GM19324 (cell line): ENCODE data around the gene RFX2.
"Not testable (repeated sequence)": the region's sequence is repeated elsewhere in the genome, so short reads cannot be mapped to it uniquely, and the experiment has no call there.

ENCODE experiments used
- ATAC-seq: cut with Tn5 transposase; IDR thresholded peaks from one replicate; pipeline ENCODE4 v1.9.1; 2021; ENCODE audit warnings: mild to moderate bottlenecking, moderate library complexity; ENCODE audit not compliant: unreplicated experiment, low FRiP score

RFX2 gene

DNA sequence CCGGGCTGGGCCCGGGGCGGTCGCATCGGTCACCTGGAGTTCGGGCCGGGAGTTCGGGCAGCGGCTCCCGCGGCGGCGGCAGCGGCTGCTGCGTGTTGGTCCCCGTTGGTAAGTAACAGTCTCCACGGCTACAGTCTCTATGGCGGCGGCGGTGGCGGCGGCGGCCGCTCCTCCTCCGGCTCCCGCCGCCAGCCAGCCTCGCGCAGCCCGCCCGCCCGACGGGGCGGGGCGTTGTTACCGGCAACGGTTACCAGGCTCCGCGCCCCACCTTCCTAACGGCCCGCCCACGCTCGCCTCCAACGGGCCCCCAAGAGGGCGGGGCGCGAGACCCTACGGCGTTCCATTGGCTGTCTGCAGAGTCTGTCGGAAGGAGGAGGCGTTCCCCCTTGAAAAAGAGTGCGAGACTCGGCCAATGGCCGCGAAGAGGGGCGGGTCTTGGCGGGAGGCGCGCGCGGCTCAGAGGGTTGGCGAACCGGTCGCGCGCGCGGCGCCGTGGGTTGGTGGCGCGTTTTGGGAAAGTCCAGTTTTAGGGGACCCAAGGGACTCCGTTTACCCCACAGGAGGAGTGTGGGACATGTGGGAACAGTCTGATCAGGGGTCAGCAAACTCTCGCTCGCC, at the start of gene RFX2:
Gene RFX2, minus strand, starts transcription at position 141 of the 618 bp plus-strand sequence. CDS start 63,004 bp downstream, outside the sequence.
- peak; percentile 98 for ATAC-seq

DNA sequence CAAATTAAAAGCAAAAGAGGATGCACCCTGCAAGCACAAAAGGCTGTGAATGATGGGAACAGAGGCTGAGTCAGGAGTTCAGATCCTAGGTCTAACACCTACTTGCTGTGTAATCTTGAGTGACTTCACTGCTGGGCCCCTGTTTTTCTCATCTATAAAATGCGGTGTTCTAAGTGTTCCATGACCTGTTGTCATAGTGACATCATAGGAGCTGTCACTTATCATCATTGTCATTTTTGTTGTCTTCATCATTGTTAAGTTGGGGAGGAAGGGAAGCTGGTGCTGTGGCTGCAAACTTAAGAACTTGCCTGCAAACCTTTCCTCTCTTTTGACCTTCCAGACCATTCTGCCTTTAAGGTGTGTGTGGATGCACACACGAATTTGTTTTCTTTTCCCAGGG, 45.7 kb upstream of the RFX2 start:
- no peak for ATAC-seq

DNA sequence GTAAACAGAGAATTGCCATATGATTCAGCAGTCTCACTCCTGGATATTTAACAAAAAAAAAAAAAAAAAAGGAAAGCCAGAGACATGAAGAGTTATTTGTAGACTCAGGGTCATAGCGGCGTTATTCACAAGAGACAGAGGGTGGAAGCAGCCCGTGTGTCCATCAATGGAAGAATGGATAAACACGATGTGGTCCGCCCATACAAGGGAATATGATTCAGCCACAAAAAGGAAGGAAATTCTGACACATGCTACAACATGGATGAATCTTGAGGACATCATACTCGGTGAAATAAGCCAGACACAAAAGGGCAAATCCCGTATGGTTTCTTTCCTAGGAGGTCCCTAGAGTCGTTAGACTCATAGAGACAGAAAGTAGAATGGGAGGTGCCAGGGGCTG, 40.0 kb upstream of the RFX2 start:
- no peak for ATAC-seq

DNA sequence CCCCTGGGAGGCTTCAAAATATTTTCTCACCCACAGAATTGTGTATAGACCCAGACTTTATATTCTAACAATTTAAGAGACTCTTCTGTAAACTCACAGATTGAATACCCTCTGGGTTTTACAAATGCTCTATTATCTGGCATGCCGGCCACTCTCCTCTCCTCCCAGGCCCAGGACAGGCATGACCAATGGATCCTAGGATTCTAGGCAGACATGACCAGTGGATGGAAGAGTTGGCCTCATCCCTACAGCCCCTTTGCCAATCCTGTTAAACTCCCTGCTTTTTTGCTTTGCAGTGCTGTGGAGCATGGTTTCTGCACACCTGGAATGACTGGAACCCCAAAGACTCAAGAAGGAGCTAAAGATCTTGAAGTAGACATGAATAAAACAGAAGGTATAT, 30.9 kb upstream of the RFX2 start:
- no peak for ATAC-seq

DNA sequence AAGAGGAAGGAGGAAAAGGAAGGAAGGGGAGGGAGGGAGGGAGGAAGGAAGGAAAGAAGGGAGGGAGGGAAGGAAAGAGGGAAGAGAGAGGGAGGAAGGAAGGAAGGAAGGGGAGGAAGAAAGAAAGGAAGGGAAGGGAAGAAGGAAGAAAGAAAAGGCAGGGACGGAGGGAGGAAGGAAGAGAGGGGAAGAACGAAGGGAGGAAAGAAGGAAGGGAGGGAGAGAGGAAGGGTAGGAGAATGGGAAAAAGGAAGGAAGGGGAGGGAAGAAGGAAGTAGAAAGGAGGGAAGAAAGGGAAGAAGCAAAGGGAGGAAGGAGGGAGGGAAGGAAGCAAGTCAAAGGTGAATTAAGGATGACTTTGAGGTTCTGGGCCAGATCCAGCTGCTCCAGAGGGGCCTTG, 28.2 kb upstream of the RFX2 start:
- ATAC-seq, result no peak

DNA sequence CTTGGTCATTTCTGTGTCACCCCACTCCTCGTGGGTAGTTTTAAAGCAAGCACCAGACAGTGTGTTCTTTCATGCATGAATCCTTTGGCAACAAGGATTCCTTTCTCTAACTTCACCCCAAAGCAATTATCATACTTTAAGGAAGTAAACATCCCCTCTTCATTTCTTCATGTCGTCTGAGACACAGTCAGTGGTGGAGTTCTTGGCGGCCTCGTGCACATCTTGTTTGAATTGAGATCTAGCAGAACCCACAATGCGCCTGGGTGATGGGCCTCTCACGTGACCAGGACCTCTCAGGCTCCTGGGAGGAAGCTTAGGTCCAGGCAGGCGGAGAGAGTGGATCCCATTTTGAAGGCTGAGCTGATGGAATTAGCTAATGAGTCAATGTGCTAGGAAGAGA, 27.8 kb upstream of the RFX2 start:
- ATAC-seq, result no peak

DNA sequence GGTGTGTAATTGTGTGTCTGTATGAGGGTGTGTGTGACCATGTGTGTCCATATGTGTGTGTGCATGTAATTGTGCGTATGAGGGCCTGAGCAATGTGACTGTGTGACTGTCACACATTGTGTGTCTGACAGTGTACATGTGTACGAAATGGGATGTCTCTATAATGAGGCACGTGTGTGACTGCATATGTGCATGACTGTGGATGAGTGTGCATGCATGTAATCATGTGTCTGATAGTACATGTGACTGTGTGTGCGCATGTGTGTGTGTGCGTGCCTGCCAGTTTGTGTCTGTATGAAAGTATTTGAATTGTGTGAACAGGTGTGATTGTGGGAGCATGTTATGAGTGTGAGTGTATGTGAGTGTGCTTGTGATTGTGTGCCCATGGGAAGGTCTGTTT, 22.9 kb upstream of the RFX2 start:
- ATAC-seq, result no peak

DNA sequence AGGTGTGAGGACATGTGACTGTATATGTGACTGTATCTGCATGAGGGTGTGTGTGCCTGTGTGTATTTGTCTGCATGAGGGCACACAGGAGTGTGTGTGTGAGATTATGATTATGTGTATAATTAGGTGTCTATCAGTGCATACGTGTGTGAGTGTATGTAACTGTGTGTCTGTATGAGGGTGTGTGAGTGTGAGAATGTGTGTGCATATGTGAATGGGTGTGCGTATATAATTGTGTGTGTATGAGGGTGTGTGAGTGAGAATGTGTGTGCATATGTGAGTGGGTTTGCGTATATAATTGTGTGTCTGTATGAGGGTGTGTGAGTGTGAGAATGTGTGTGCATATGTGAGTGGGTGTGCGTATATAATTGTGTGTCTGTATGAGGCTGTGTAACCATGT, 22.2 kb upstream of the RFX2 start:
- no peak for ATAC-seq

DNA sequence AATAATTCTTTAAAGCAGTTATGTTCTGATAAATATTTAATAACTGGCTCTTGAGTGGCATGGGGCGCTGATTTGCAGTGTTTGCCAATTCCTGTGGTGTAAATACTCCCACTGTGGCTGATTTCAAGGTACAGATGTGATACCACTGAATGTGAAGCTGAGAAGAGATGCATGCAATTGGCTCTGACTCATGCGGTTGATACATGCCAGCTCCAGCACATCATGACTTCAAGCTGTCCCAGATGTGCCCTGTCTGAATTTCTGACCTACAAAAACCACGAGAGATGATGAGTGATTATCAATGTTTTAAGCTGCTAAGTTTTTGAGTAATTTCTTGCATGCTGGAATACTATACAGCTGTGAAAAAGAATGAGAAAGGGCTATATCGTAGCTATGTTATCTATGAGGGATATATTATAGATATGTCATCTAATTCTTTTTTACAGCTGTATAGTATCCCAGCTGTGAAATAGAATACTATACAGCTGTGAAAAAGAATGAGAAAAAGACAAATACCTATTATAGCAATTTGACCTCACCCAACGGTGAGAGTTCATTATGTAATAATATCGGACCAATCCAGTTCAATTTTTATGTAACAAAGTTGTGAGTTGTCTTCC, 17.5 kb upstream of the RFX2 start:
- ATAC-seq, result no peak

DNA sequence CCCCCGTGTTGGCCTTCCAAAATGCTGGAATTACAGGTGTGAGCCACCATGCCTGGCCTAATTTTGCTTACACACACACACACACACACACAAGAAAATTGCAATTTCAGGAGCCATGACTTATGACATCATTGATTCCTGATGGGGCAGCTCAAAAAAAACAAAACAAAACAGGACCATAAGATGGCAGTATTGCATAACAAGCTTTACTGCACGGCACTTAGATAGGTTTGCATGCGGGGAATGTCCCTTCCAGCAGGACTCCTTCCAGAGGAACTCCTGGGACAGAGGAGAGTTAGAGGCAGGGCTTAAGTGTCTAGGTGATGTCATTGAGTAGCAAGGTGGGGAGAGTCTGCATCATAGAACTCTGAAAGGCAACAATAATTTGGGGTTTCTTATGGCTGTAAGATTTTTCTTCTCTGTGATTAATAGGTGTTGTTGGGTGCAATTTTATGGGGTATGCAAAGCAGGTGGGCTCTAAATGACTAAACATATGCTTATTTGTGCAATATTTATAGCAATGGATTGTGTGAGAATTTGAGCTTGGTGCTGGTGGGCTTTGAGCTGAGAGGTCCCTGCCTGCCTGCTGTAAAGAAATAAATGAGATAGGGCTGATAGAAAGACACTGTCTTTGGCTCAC, 16.2 kb upstream of the RFX2 start:
- no peak for ATAC-seq

DNA sequence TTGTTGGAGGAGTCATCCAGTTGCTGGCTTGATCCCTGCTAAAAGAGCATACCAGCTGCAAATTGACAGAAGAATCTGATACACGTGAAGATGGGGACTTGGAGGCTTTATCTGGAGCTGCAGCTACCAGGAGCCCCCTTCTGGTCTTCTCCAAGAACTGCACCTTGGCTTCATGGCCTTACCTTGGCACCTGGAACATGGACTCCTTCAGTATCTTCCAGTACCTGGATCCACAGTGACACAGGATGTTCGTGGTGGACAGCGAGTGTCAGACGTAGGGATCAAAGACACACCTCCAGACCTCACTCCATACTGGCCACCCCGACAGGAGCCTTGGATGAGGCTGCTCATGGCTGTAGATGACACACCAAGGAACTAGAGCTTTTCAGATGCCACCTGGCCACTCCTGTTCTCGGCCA, 15.3 kb upstream of the RFX2 start:
- ATAC-seq, result no peak

DNA sequence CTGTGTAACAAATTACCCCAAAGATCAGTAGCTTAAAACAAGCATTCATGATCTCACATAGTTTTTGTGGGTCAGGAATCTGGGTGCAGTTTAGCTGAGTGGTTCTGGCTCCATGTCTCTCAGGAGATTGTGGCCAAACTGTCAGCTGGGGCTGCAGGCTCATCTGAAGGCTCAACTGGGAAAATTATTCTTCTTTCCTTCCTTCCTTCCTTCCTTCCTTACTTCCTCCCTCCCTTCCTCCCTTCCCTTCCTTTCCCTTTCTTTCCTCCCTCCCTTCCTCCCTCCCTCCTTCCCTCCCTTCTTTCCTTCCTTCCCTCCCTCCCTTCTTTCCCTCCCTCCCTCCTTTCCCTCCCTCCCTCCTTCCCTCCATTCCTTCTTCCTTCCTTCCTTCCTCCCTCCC, 8.7 kb upstream of the RFX2 start:
- no peak for ATAC-seq

DNA sequence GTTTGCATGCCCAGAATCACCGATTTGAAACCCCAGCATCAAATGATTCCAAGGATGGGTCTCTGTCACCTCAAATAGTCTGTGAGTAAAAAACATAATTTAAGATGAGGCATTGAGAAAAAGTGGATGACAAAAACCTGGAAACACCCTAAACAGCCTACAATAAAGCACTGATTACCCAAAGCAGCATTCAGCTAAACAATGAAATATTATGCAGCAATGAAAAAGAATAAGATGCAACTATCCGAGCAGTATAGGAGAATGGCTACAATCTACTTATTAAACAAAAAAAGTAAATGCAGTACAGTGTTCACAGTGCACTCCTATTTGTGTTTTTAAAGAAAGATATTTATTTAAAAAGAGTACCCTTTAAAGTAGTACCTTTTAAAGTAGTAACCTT, 7.7 kb upstream of the RFX2 start:
- no peak for ATAC-seq

DNA sequence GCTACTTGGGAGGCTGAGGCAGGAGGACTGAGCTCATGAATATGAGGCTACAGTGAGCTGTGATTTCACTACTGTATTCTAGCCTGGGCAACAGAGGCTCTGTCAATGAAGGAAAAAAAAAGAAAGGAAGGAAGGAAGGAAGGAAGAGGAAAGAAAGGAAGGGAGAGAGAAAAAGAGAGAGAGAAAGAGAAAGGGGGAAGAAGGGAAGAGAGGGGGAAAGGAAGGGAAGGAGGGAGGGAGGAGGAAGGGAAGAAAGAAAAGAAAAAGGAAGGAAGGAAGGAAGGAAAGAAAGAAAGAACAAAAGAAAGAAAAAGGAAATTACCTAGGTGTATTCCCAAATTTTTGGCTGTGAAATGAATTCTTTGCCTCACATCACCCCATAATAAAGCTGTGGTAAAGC, 7.2 kb upstream of the RFX2 start:
- ATAC-seq, result no peak

DNA sequence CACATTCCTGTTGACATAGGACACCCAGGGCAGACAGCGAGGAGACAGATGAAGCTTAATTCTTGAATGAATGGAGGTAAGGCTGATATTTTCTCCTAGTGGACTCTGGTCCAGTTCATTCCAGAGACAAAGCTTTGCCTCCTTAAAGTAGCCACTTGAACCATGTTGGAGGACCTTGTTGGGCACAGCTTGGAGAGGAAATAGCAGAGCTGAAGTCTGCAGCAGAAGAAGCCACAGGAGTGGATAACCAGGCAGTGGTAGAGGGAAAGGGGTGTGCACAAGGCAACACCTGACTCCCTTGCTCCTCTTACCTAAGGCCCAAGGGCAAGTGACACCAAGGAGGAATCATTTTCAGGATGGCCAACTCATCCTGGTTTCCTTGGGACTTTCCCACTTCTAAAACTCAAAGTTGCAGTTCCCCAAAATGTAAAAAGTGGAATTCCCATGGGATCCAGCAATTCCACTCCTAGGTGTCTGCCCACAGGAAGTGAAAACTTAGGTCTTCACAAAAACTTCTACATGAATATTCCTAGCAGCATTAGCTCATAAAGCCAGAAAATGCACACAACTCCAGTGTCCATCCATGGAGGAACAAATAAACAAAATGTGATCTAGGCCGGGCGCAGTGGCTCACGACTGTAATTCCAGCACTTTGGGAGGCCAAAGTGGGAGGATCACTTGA, 6.6 kb upstream of the RFX2 start:
- no peak for ATAC-seq

DNA sequence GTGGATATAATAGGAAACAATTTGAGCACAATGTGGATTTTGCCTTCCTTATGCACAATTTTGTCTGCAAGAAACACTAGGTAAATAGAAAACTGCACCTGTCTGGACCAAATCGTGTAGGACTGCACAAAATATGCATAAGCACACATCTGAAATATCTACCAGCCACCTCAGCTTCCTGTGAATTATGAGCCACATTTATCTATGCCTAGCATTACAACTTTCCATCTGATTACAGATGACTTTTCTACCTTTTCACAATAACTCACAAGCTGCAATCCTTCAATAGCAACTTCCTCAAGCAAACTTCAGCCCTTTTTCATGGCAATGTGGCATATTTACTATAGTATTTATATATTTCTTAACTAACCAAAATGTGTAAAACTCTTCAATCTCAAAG, 5.7 kb upstream of the RFX2 start:
- ATAC-seq, result no peak

DNA sequence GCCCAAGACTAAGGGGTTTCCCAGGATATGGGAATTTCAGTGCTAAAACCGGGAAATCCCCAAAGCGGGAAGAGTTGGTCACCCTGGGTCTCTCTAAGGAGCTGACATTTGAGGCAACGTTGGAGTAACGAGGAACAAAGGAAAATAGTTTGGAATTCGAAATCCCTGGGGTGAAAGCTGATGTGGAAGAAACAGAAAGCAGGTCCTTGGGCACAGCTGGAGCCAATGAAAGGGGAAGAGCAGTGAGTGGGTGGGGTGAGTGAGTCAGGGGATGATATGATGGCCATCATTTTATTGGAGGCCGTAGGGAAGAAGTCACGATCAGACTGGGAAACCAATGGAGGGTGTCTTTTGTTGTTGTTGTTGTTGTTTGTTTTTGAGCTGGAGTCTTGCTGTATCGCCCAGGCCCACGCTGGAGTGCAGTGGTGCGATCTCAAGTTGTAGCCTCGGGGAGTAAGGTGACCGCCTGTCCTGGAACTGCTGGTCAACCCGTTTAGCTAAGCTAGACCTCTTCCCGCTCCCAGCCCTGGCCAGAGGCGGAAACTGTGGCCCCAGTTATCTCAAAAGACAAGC, 3.4 kb upstream of the RFX2 start:
- ATAC-seq, result no peak

DNA sequence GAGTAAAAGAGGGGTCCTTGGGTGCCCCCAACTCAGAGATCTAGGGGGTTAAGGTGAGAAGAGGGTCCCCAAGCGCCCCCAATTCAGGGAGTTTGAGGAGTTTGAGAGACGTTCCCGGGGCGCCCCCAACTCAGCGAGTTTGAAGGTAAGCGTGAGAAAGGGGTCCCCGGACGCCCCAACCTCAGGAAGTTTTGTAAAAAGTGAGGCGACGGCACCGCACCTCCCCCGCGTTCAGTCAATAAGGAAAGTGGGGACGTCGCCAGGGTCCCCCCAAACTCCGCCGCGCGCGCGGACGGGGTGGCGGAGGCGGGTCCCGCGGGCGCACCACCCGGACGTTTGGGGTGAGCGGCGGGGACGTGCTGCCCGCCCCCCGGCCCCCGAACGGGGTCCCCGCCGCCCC, 353 bp downstream of the RFX2 start:
- no peak for ATAC-seq

DNA sequence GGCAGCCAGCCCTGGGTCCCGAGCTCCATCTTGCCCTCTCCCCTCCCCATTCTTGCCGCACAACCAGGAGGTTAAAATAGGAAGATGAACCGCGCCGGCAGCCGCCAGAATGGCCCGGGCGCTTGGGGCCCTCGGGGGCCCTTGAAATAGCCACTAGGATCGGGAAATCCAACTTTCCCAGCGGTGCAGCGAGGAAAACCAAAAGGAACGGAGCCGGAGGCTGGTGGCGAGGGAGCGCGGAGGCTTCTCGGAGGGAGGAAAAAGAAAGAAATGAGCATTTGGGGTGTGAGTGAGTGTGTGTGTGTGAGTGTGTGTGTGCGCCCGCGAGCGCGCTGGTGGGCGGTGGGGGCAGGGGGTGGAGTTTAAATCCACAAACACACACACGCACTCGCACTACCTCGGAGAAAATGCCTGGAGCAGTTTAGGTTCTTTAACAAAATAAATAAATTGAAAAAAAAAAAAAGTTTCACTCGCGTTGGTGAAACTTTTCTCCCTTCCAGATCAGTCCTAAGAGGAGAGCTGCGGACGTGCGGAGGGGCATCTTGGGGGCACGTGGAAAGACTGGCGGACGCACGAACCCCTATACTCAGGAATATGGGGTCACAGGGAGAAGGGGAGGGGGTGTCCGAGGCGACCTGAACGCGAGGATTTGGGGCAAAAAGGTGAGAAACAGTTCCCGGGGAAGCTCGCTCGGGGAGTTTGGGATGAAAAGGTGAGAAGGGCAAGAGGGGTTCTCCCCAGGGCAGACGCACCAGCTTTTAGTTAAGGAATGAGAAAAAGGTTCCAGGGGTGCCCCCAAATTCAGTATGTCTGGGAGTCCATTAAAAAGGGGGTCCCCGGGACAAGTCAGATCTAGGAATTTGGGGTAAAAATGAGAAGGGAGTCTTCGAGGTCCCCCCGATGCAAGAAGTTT, 1.3 kb downstream of the RFX2 start:
- no peak for ATAC-seq

DNA sequence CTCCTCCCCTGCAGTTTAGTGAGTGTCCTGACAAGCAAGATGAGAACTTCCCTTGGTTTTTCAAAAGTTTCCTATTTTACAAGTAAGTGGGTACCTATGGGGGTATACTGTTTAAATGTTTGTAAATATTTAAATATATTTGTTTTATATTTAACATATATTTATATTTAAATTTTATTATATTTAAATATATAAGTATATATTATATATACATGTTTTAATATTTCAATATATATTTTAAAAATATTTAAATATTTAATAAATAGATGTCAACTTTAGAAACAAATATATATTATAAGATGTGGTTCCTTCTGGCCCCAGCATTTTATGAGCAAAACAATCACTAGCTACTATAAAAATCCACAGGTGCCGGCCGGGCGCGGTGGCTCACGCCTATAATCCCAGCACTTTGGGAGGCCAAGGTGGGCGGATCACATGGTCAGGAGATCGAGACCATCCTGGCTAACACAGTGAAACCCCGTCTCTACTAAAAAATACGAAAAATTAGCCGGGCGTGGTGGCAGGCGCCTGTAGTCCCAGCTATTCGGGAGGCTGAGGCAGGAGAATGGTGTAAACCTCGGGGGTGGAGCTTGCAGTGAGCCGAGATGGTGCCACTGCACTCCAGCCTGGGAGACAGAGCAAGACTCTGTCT, 3.5 kb downstream of the RFX2 start:
- not testable (repeated sequence) for ATAC-seq
